ENCODE measurements around the gene ATG4A.

GRCh38 chrX:108148524-108148923, 56.9 kb downstream of the ATG4A start:
- no peak for TF ChIP-seq GATA3 (IDR thresholded peaks at IDR 0.05; ENCODE audit: low read depth, low read length)
- TF ChIP-seq GATA2 (IDR thresholded peaks at IDR 0.05; ENCODE audit: low read depth, low read length): no peak
